GM21381 (cell line): ENCODE measurements around the gene GCN1.
A peak's percentile ranks its signal among the peaks of the same experiment; 100 is the strongest.

Experiments used
- ATAC-seq: cut with Tn5 transposase; IDR thresholded peaks from one replicate; pipeline ENCODE4 v1.9.1; 2021; ENCODE audit warnings: mild to moderate bottlenecking, moderate library complexity; ENCODE audit not compliant: unreplicated experiment

GCN1 gene

GRCh38 chr12:120155072-120155471, 39.4 kb downstream of the GCN1 start:
- no peak for ATAC-seq

GRCh38 chr12:120150919-120151525, 43.5 kb downstream of the GCN1 start:
- no peak for ATAC-seq

- no peak for ATAC-seq
Measured at GRCh38 chr12:120148011-120148410, 46.5 kb downstream of the GCN1 start.

- ATAC-seq, result no peak
Measured at GRCh38 chr12:120145164-120145563, 49.4 kb downstream of the GCN1 start.

- no peak for ATAC-seq
Measured at GRCh38 chr12:120144215-120144614, 50.3 kb downstream of the GCN1 start.

GRCh38 chr12:120142231-120142877, 52.2 kb downstream of the GCN1 start:
- ATAC-seq, result no peak

GRCh38 chr12:120141336-120141735, 53.2 kb downstream of the GCN1 start:
- no peak for ATAC-seq

GRCh38 chr12:120140603-120141002, 53.9 kb downstream of the GCN1 start:
- ATAC-seq, result no peak

- no peak for ATAC-seq
Measured at GRCh38 chr12:120139958-120140357, 54.6 kb downstream of the GCN1 start.

- ATAC-seq, result no peak
Measured at GRCh38 chr12:120138366-120138765, 56.1 kb downstream of the GCN1 start.

GRCh38 chr12:120137833-120138232, 56.7 kb downstream of the GCN1 start:
- ATAC-seq, result no peak

GRCh38 chr12:120136093-120136770, 58.3 kb downstream of the GCN1 start:
- no peak for ATAC-seq

- no peak for ATAC-seq
Measured at GRCh38 chr12:120134307-120134980, 60.1 kb downstream of the GCN1 start.

GRCh38 chr12:120132863-120133385, 61.6 kb downstream of the GCN1 start:
- peak; percentile 88 for ATAC-seq

GRCh38 chr12:120132054-120132836, 62.3 kb downstream of the GCN1 start:
- ATAC-seq, result no peak

GRCh38 chr12:120131116-120131515, 63.4 kb downstream of the GCN1 start:
- no peak for ATAC-seq

- no peak for ATAC-seq
Measured at GRCh38 chr12:120130011-120130410, 64.5 kb downstream of the GCN1 start.

- no peak for ATAC-seq
Measured at GRCh38 chr12:120126635-120127005, 67.9 kb downstream of the GCN1 start.

- no peak for ATAC-seq
Measured at GRCh38 chr12:120125792-120126634, 68.5 kb downstream of the GCN1 start.

- no peak for ATAC-seq
Measured at GRCh38 chr12:120125029-120125428, 69.5 kb downstream of the GCN1 start.
